Vagina (tissue), 2 donors: ENCODE results near the gene SH3RF1. TPM values are rescaled to one million over a fixed set of nuclear protein-coding genes. Genes with fewer than 3 reads are reported as not detected.

ENCODE experiments used
- DNase-seq, 2 donors: peaks; one replicate each; pipeline ENCODE4 v3.0.0-alpha.2; 2017; ENCODE audit errors: extremely low spot score in 2 of 2
- H3K27ac ChIP-seq: fragments of 200-600 bp; sonication (generic); one replicate; pipeline ENCODE4 v1.5.1; 2019
- H3K27me3 ChIP-seq: fragments of 200-600 bp; sonication (generic); one replicate; pipeline ENCODE4 v1.5.1; 2019
- H3K36me3 ChIP-seq, 2 donors: fragments of 200-600 bp; sonication (generic); one replicate each; pipeline ENCODE4 v1.5.1; 2017 to 2019
- H3K4me1 ChIP-seq: fragments of 200-600 bp; sonication (generic); one replicate; pipeline ENCODE4 v1.5.1; 2019
- H3K4me3 ChIP-seq, 2 donors: fragments of 200-600 bp; sonication (generic); 1 replicate in 1 of 2; 2 replicates in 1 of 2; pipeline ENCODE4 v1.5.1; 2016 to 2019
- H3K9me3 ChIP-seq: fragments of 200-600 bp; sonication (generic); one replicate; pipeline ENCODE4 v1.5.1; 2019
- POLR2A ChIP-seq, 2 donors: fragments of 450-650 bp; IDR thresholded peaks; one replicate each; pipeline ENCODE4 v1.6.1; 2017; ENCODE audit warnings: antibody characterized with exemption in 2 of 2, mild to moderate bottlenecking in 2 of 2, moderate library complexity in 2 of 2
- POLR2AphosphoS5 ChIP-seq, 2 donors: sonication (generic); formaldehyde crosslinking; IDR thresholded peaks; one replicate each; pipeline ENCODE4 v1.9.0; 2017; ENCODE audit warnings: antibody characterized with exemption in 2 of 2, mild to moderate bottlenecking in 2 of 2, low read depth in 1 of 2; ENCODE audit not compliant: insufficient read depth in 1 of 2
- intact Hi-C: fragments of 100-400 bp; cut with DNase I; formaldehyde crosslinking; loops from one replicate; pipeline ENCODE4 v1.15.1; 2023
- total RNA-seq: library from RNA; depleted of rRNA; stranded (reverse); fragments of >200 nt; gene quantifications from one replicate; pipeline ENCODE4 v1.2.3, GENCODE V29; 2016
- TF ChIP-seq, protein P1 (sequence below), 3 experiments: fragments of 450-650 bp in 2 of 3; fragments of 200-600 bp in 1 of 3; sonication (generic) in 1 of 3; IDR thresholded peaks; one replicate each; pipeline ENCODE4 v1.5.1; 2017 to 2019; ENCODE audit warnings: antibody characterized with exemption in 3 of 3, mild to moderate bottlenecking in 2 of 3, moderate library complexity in 2 of 3

Gene SH3RF1
- total RNA-seq, 1 donor from 2014 or later: 16.0 TPM

DNA sequence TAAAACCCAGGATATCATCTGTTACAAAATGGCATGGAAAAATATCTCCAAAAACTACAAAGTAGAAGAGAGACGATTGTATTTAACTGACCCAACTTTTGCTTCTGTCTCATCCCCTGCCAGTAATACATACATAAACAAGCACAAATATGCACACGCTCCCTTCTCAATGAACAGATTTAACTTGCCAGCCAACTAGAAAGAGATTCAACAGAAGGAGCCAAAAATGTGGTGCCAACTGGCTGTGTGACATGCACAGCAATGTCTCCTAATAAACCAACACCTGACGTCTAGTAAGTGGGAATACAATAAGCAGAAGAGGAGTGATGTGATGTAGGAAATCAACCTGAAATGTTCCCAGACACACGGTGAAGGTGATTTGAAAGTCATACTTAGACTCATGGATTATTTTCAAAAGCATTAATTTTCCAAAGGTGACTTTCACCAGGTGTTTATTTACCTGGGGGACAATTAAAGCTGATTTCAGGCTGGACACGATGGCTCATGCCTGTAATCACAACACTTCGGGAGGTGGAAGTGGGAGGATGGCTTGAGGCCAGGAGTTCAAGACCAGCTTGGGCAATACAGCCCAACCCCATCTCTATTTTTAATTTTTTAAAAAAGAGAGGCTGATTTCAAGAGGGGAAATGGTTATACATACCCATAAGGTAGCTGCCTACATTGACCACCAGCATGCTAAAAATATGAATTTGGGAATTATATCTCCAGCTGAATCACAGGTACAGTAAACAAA, 33.7 kb downstream of the SH3RF1 start:
- Histone ChIP-seq H3K4me3 (no peak overlapping the region), H3K27me3 (no peaks in the 10 kb centered on the region), H3K36me3 (no peaks in the 10 kb centered on the region), H3K9me3 (no peaks in the 10 kb centered on the region), H3K4me1 (peaks cover 58% of the 10 kb centered on the region), H3K27ac (no peak overlapping the region)
- no peak for TF ChIP-seq POLR2AphosphoS5 (IDR thresholded peaks at IDR 0.05; ENCODE audit: insufficient read depth in 1 of 2, low read depth in 1 of 2)
- TF ChIP-seq, protein P1, sequence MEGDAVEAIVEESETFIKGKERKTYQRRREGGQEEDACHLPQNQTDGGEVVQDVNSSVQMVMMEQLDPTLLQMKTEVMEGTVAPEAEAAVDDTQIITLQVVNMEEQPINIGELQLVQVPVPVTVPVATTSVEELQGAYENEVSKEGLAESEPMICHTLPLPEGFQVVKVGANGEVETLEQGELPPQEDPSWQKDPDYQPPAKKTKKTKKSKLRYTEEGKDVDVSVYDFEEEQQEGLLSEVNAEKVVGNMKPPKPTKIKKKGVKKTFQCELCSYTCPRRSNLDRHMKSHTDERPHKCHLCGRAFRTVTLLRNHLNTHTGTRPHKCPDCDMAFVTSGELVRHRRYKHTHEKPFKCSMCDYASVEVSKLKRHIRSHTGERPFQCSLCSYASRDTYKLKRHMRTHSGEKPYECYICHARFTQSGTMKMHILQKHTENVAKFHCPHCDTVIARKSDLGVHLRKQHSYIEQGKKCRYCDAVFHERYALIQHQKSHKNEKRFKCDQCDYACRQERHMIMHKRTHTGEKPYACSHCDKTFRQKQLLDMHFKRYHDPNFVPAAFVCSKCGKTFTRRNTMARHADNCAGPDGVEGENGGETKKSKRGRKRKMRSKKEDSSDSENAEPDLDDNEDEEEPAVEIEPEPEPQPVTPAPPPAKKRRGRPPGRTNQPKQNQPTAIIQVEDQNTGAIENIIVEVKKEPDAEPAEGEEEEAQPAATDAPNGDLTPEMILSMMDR (IDR thresholded peaks at IDR 0.05): no peak
- TF ChIP-seq POLR2A (IDR thresholded peaks at IDR 0.05): no peak
- no peak for DNase-seq
- intact Hi-C loops: no loop called here

DNA sequence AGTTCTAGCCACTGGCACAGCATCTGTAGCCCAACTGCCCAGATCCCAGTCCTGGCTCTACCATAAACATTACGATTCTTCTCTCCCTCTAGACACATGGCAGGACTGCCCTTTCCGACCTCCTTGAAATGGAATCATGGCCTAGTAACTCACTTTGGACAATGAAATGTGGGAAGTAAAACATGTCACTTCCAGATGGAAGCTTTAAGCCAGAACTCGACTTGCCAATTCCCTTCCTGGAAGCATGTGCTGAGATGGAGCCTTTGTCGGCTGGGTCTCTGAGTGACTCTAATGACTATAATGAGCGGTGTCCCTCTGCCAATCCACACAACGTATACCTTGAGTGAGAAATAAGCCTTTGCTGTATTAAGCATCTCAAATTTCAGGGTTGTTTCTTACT, 34.7 kb downstream of the SH3RF1 start:
- Histone ChIP-seq H3K36me3 (no peaks in the 10 kb centered on the region), H3K4me3 (no peak overlapping the region), H3K27ac (no peak overlapping the region), H3K4me1 (peaks cover 58% of the 10 kb centered on the region), H3K9me3 (no peaks in the 10 kb centered on the region), H3K27me3 (no peaks in the 10 kb centered on the region)
- intact Hi-C loops: no loop called here
- TF ChIP-seq POLR2AphosphoS5 (IDR thresholded peaks at IDR 0.05; ENCODE audit: insufficient read depth in 1 of 2, low read depth in 1 of 2) (no peak), POLR2A (IDR thresholded peaks at IDR 0.05) (no peak)
- TF ChIP-seq, protein P1 (IDR thresholded peaks at IDR 0.05): no peak
- no peak for DNase-seq

DNA sequence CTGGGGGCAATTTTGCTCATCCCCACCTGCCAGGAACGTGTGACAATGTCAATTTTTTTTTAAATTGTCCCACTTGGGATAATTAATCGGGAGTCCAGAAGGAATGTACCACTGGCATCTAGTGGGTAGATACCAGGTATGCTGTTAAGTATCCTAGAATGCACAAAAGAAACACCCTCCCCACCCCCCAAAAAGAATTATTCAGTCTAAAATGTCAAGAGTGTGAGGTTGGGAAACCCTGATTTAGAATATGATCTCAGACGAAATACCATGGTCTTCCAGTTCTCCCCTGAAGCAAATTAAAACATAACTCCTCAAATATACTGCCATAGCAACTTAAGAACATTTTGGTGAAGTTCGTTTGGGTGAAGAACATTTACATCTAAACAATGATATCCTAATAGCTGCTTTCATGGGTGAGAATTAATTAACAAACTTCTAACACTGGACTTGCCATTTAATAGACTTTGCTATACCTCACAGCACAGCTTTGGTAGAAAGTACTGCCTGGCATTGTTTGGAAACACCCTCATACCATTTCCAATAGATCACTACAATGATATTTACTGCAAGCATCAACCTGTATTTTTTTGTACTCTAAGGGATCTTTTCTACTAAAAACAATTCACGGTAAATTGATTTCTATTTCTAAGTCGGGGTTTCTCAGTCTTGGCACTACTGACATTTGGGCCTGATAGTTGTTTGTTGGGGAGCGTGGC, 36.5 kb downstream of the SH3RF1 start:
- Histone ChIP-seq H3K4me3 (no peak overlapping the region), H3K27me3 (no peaks in the 10 kb centered on the region), H3K9me3 (no peaks in the 10 kb centered on the region), H3K4me1 (peaks cover 56% of the 10 kb centered on the region), H3K36me3 (no peaks in the 10 kb centered on the region), H3K27ac (no peak overlapping the region)
- TF ChIP-seq POLR2AphosphoS5 (IDR thresholded peaks at IDR 0.05; ENCODE audit: insufficient read depth in 1 of 2, low read depth in 1 of 2) (no peak), POLR2A (IDR thresholded peaks at IDR 0.05) (no peak)
- TF ChIP-seq, protein P1 (IDR thresholded peaks at IDR 0.05): no peak
- no peak for DNase-seq
- intact Hi-C loops: no loop called here

DNA sequence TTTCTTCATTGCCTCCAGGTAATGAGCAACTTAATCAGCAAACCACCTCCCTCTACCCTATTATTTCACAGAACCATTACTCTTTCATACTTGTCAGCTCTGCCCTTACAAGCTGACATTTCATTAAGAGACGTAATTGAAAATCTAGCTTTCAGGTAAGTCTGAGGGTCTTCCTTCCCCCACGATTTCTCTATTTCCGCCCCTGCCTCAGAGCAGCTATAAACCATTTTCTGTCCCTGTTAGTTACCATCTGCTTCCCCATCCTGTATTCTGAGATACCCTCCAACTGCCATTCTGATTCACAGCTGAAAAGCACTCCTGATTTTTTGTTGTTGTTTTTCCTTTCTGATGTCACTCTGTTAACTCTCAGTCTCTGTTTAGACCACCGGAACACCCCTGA, 37.1 kb downstream of the SH3RF1 start:
- TF ChIP-seq POLR2AphosphoS5 (IDR thresholded peaks at IDR 0.05; ENCODE audit: insufficient read depth in 1 of 2, low read depth in 1 of 2): no peak
- TF ChIP-seq POLR2A (IDR thresholded peaks at IDR 0.05): no peak
- TF ChIP-seq, protein P1 (IDR thresholded peaks at IDR 0.05): no peak
- no peaks in the 10 kb centered on the region for H3K36me3 ChIP-seq
- intact Hi-C loops: no loop called here
- no peaks in the 10 kb centered on the region for H3K27me3 ChIP-seq
- H3K27ac ChIP-seq: no peak overlapping the region
- H3K4me3 ChIP-seq: no peak overlapping the region
- no peaks in the 10 kb centered on the region for H3K9me3 ChIP-seq
- H3K4me1 ChIP-seq: peaks cover 51% of the 10 kb centered on the region
- no peak for DNase-seq
